Measurements from ENCODE around the gene LAMA3.

The LAMA3 gene

GRCh38 chr18:23992089-23992940 lies 303.1 kb downstream of the LAMA3 start:
- no peak for DNase-seq (ENCODE audit: low read depth, low spot score)
- no peaks in the 10 kb centered on the region for H3K27me3 ChIP-seq (ENCODE audit: control insufficient read depth, insufficient read depth, low read length)
- no CpG with 5 or more reads among the region's 7 CpGs for whole genome bisulfite sequencing (ENCODE audit: insufficient coverage, insufficient read length)
- H3K9me3 ChIP-seq (ENCODE audit: control insufficient read depth, insufficient read depth, low read length) = no peaks in the 10 kb centered on the region
- no peak overlapping the region for H3K27ac ChIP-seq (ENCODE audit: low read length)
- H3K4me1 ChIP-seq (ENCODE audit: control insufficient read depth, insufficient read depth, low read length) = peaks cover 2% of the 10 kb centered on the region; the same call in 1 of the 2 replicates
- no peak overlapping the region for H3K4me3 ChIP-seq (ENCODE audit: low read length)
- H3K36me3 ChIP-seq (ENCODE audit: control insufficient read depth, insufficient read depth, low read length) = no peaks in the 10 kb centered on the region

- H3K27ac ChIP-seq (ENCODE audit: low read length) = no peak overlapping the region
- no peak overlapping the region for H3K4me3 ChIP-seq (ENCODE audit: low read length)
- no CpG with 5 or more reads among the region's 2 CpGs for WGBS (ENCODE audit: insufficient coverage, insufficient read length)
Measured at GRCh38 chr18:23992941-23993280, 303.7 kb downstream of the LAMA3 start.

GRCh38 chr18:23994361-23994902 lies 305.2 kb downstream of the LAMA3 start:
- Histone ChIP-seq H3K4me3 (ENCODE audit: low read length) (no peak overlapping the region), H3K4me1 (ENCODE audit: control insufficient read depth, insufficient read depth, low read length) (peaks cover 2% of the 10 kb centered on the region; the same call in 1 of the 2 replicates), H3K9me3 (ENCODE audit: control insufficient read depth, insufficient read depth, low read length) (no peaks in the 10 kb centered on the region), H3K36me3 (ENCODE audit: control insufficient read depth, insufficient read depth, low read length) (no peaks in the 10 kb centered on the region), H3K27me3 (ENCODE audit: control insufficient read depth, insufficient read depth, low read length) (no peaks in the 10 kb centered on the region), H3K27ac (ENCODE audit: low read length) (no peak overlapping the region)
- no peak for DNase-seq (ENCODE audit: low read depth, low spot score)
- WGBS (ENCODE audit: insufficient coverage, insufficient read length) = no CpG with 5 or more reads among the region's 9 CpGs

More at GRCh38 chr18:23992941-23993280, 303.7 kb downstream of the LAMA3 start:
- peaks cover 2% of the 10 kb centered on the region; the same call in 1 of the 2 replicates for H3K4me1 ChIP-seq (ENCODE audit: control insufficient read depth, insufficient read depth, low read length)
- H3K9me3 ChIP-seq (ENCODE audit: control insufficient read depth, insufficient read depth, low read length) = no peaks in the 10 kb centered on the region
- no peaks in the 10 kb centered on the region for H3K27me3 ChIP-seq (ENCODE audit: control insufficient read depth, insufficient read depth, low read length)
- no peaks in the 10 kb centered on the region for H3K36me3 ChIP-seq (ENCODE audit: control insufficient read depth, insufficient read depth, low read length)
- DNase-seq (ENCODE audit: low read depth, low spot score) = no peak

- Histone ChIP-seq H3K27me3 (ENCODE audit: control insufficient read depth, insufficient read depth, low read length) (no peaks in the 10 kb centered on the region), H3K27ac (ENCODE audit: low read length) (no peak overlapping the region), H3K4me1 (ENCODE audit: control insufficient read depth, insufficient read depth, low read length) (peaks cover 2% of the 10 kb centered on the region; the same call in 1 of the 2 replicates), H3K9me3 (ENCODE audit: control insufficient read depth, insufficient read depth, low read length) (no peaks in the 10 kb centered on the region), H3K36me3 (ENCODE audit: control insufficient read depth, insufficient read depth, low read length) (no peaks in the 10 kb centered on the region), H3K4me3 (ENCODE audit: low read length) (no peak overlapping the region)
- no peak for DNase-seq (ENCODE audit: low read depth, low spot score)
- no CpG with 5 or more reads among the region's 13 CpGs for WGBS (ENCODE audit: insufficient coverage, insufficient read length)
Measured at GRCh38 chr18:23995180-23995579, 305.9 kb downstream of the LAMA3 start.

GRCh38 chr18:23998018-23998417 lies 308.8 kb downstream of the LAMA3 start:
- H3K9me3 ChIP-seq (ENCODE audit: control insufficient read depth, insufficient read depth, low read length) = no peaks in the 10 kb centered on the region
- no peaks in the 10 kb centered on the region for H3K27me3 ChIP-seq (ENCODE audit: control insufficient read depth, insufficient read depth, low read length)
- H3K36me3 ChIP-seq (ENCODE audit: control insufficient read depth, insufficient read depth, low read length) = no peaks in the 10 kb centered on the region
- WGBS (ENCODE audit: insufficient coverage, insufficient read length) = no CpG with 5 or more reads among the region's 2 CpGs
- H3K4me1 ChIP-seq (ENCODE audit: control insufficient read depth, insufficient read depth, low read length) = peaks cover 2% of the 10 kb centered on the region; the same call in 1 of the 2 replicates
- H3K27ac ChIP-seq (ENCODE audit: low read length) = no peak overlapping the region
- DNase-seq (ENCODE audit: low read depth, low spot score) = no peak
- H3K4me3 ChIP-seq (ENCODE audit: low read length) = no peak overlapping the region

GRCh38 chr18:23998820-23999219 lies 309.6 kb downstream of the LAMA3 start:
- no peaks in the 10 kb centered on the region for H3K36me3 ChIP-seq (ENCODE audit: control insufficient read depth, insufficient read depth, low read length)
- WGBS (ENCODE audit: insufficient coverage, insufficient read length) = no CpG with 5 or more reads among the region's 4 CpGs
- no peak overlapping the region for H3K27ac ChIP-seq (ENCODE audit: low read length)
- DNase-seq (ENCODE audit: low read depth, low spot score) = no peak
- H3K4me3 ChIP-seq (ENCODE audit: low read length) = no peak overlapping the region
- peaks cover 2% of the 10 kb centered on the region; the same call in 1 of the 2 replicates for H3K4me1 ChIP-seq (ENCODE audit: control insufficient read depth, insufficient read depth, low read length)
- no peaks in the 10 kb centered on the region for H3K27me3 ChIP-seq (ENCODE audit: control insufficient read depth, insufficient read depth, low read length)
- no peaks in the 10 kb centered on the region for H3K9me3 ChIP-seq (ENCODE audit: control insufficient read depth, insufficient read depth, low read length)

- DNase-seq (ENCODE audit: low read depth, low spot score) = no peak
- H3K4me1 ChIP-seq (ENCODE audit: control insufficient read depth, insufficient read depth, low read length) = no peaks in the 10 kb centered on the region
- no CpG with 5 or more reads among the region's 8 CpGs for WGBS (ENCODE audit: insufficient coverage, insufficient read length)
- H3K4me3 ChIP-seq (ENCODE audit: low read length) = no peak overlapping the region
- H3K9me3 ChIP-seq (ENCODE audit: control insufficient read depth, insufficient read depth, low read length) = no peaks in the 10 kb centered on the region
- H3K27ac ChIP-seq (ENCODE audit: low read length) = no peak overlapping the region
- H3K27me3 ChIP-seq (ENCODE audit: control insufficient read depth, insufficient read depth, low read length) = no peaks in the 10 kb centered on the region
- no peaks in the 10 kb centered on the region for H3K36me3 ChIP-seq (ENCODE audit: control insufficient read depth, insufficient read depth, low read length)
Measured at GRCh38 chr18:24000613-24001490, 311.6 kb downstream of the LAMA3 start.

GRCh38 chr18:24002479-24002878 lies 313.2 kb downstream of the LAMA3 start:
- DNase-seq (ENCODE audit: low read depth, low spot score) = no peak
- Histone ChIP-seq H3K27me3 (ENCODE audit: control insufficient read depth, insufficient read depth, low read length) (no peaks in the 10 kb centered on the region), H3K36me3 (ENCODE audit: control insufficient read depth, insufficient read depth, low read length) (no peaks in the 10 kb centered on the region), H3K4me3 (ENCODE audit: low read length) (no peak overlapping the region), H3K4me1 (ENCODE audit: control insufficient read depth, insufficient read depth, low read length) (no peaks in the 10 kb centered on the region), H3K27ac (ENCODE audit: low read length) (no peak overlapping the region), H3K9me3 (ENCODE audit: control insufficient read depth, insufficient read depth, low read length) (no peaks in the 10 kb centered on the region)
- no CpG with 5 or more reads among the region's 3 CpGs for WGBS (ENCODE audit: insufficient coverage, insufficient read length)

- Histone ChIP-seq H3K27me3 (ENCODE audit: control insufficient read depth, insufficient read depth, low read length) (no peaks in the 10 kb centered on the region), H3K4me1 (ENCODE audit: control insufficient read depth, insufficient read depth, low read length) (no peaks in the 10 kb centered on the region), H3K9me3 (ENCODE audit: control insufficient read depth, insufficient read depth, low read length) (no peaks in the 10 kb centered on the region), H3K36me3 (ENCODE audit: control insufficient read depth, insufficient read depth, low read length) (no peaks in the 10 kb centered on the region), H3K4me3 (ENCODE audit: low read length) (no peak overlapping the region), H3K27ac (ENCODE audit: low read length) (no peak overlapping the region)
- WGBS (ENCODE audit: insufficient coverage, insufficient read length) = no CpG with 5 or more reads among the region's 3 CpGs
- DNase-seq (ENCODE audit: low read depth, low spot score) = no peak
Measured at GRCh38 chr18:24003288-24003687, 314.0 kb downstream of the LAMA3 start.

- Histone ChIP-seq H3K9me3 (ENCODE audit: control insufficient read depth, insufficient read depth, low read length) (no peaks in the 10 kb centered on the region), H3K4me1 (ENCODE audit: control insufficient read depth, insufficient read depth, low read length) (no peaks in the 10 kb centered on the region), H3K27me3 (ENCODE audit: control insufficient read depth, insufficient read depth, low read length) (no peaks in the 10 kb centered on the region), H3K36me3 (ENCODE audit: control insufficient read depth, insufficient read depth, low read length) (no peaks in the 10 kb centered on the region), H3K27ac (ENCODE audit: low read length) (no peak overlapping the region), H3K4me3 (ENCODE audit: low read length) (no peak overlapping the region)
- no CpG with 5 or more reads among the region's 2 CpGs for WGBS (ENCODE audit: insufficient coverage, insufficient read length)
- DNase-seq (ENCODE audit: low read depth, low spot score) = no peak
Measured at GRCh38 chr18:24003903-24004640, 314.8 kb downstream of the LAMA3 start.
